SK-N-SH treated with all-trans-retinoic acid at 6 μM for 48 hours (cell line): ENCODE results near the gene RBM38.
A peak's percentile ranks its signal among the peaks of the same experiment; 100 is the strongest.
"Not testable (repeated sequence)": the region's sequence is repeated elsewhere in the genome, so short reads cannot be mapped to it uniquely, and the experiment has no call there.

ENCODE experiments used
- ATAC-seq: fragments of 200-7000 bp; cut with Tn5 transposase; 3 replicates; pipeline ENCODE4 v1.9.1; 2020; ENCODE audit warnings: mild to moderate bottlenecking, moderate library complexity
- ARNTL ChIP-seq: fragments of 450-650 bp; formaldehyde crosslinking; IDR thresholded peaks from 2 replicates; pipeline ENCODE4 v1.5.0; 2020; ENCODE audit warnings: low read depth, mild to moderate bottlenecking, moderate library complexity, borderline replicate concordance
- CSDC2 ChIP-seq: fragments of 250-450 bp; sonication (Bioruptor Pico); IDR thresholded peaks from 2 replicates; pipeline ENCODE4 v1.5.0; 2020; ENCODE audit warnings: mild to moderate bottlenecking, moderate library complexity
- ESRRG ChIP-seq: fragments of 250-450 bp; sonication (Bioruptor Pico); IDR thresholded peaks from 2 replicates; pipeline ENCODE4 v1.6.1; 2021; ENCODE audit warnings: mild to moderate bottlenecking
- GLIS3 ChIP-seq: fragments of 250-450 bp; sonication (Bioruptor Pico); IDR thresholded peaks from 2 replicates; pipeline ENCODE4 v1.5.0; 2020; ENCODE audit warnings: mild to moderate bottlenecking, moderate library complexity
- ISL1 ChIP-seq: fragments of 250-450 bp; sonication (Bioruptor Pico); IDR thresholded peaks from 2 replicates; pipeline ENCODE4 v2.1.2; 2022; ENCODE audit warnings: mild to moderate bottlenecking, moderate library complexity
- PPARA ChIP-seq: fragments of 250-450 bp; sonication (Bioruptor Pico); IDR thresholded peaks from 2 replicates; pipeline ENCODE4 v1.5.0; 2020; ENCODE audit warnings: mild to moderate bottlenecking, borderline replicate concordance
- RARB ChIP-seq: fragments of 250-450 bp; sonication (Bioruptor Pico); IDR thresholded peaks from 2 replicates; pipeline ENCODE4 v1.8.0; 2021; ENCODE audit warnings: mild to moderate bottlenecking, moderate library complexity
- TCF4 ChIP-seq: fragments of 250-450 bp; sonication (Bioruptor Pico); IDR thresholded peaks from 2 replicates; pipeline ENCODE4 v1.8.0; 2021; ENCODE audit warnings: mild to moderate bottlenecking, moderate library complexity, borderline replicate concordance
- TOX ChIP-seq: fragments of 250-450 bp; sonication (Bioruptor Pico); IDR thresholded peaks from 2 replicates; pipeline ENCODE4 v1.8.0; 2021; ENCODE audit warnings: mild to moderate bottlenecking, moderate library complexity, borderline replicate concordance
- ZC3H10 ChIP-seq: fragments of 250-450 bp; sonication (Bioruptor Pico); IDR thresholded peaks from 2 replicates; pipeline ENCODE4 v1.5.1; 2021; ENCODE audit warnings: mild to moderate bottlenecking, moderate library complexity
- ZFP3 ChIP-seq: fragments of 250-450 bp; sonication (Bioruptor Pico); IDR thresholded peaks from 2 replicates; pipeline ENCODE4 v1.5.0; 2020; ENCODE audit warnings: mild to moderate bottlenecking, moderate library complexity
- ZFP30 ChIP-seq: fragments of 450-650 bp; formaldehyde crosslinking; IDR thresholded peaks from 2 replicates; pipeline ENCODE4 v1.5.0; 2022; ENCODE audit warnings: mild to moderate bottlenecking, moderate library complexity
- ZNF565 ChIP-seq: fragments of 450-650 bp; formaldehyde crosslinking; conservative IDR thresholded peaks from 2 replicates; pipeline ENCODE4 v1.5.0; 2020; ENCODE audit warnings: low read depth, mild to moderate bottlenecking, moderate library complexity
- ZNF70 ChIP-seq: fragments of 450-650 bp; formaldehyde crosslinking; IDR thresholded peaks from 2 replicates; pipeline ENCODE4 v1.5.0; 2020; ENCODE audit warnings: mild to moderate bottlenecking, moderate library complexity
- ZNF8 ChIP-seq: fragments of 450-650 bp; formaldehyde crosslinking; IDR thresholded peaks from 2 replicates; pipeline ENCODE4 v1.5.0; 2020; ENCODE audit warnings: mild to moderate bottlenecking, moderate library complexity
- TF ChIP-seq, protein P1 (sequence below): fragments of 250-450 bp; sonication (Bioruptor Pico); IDR thresholded peaks from 2 replicates; pipeline ENCODE4 v1.5.1; 2021; ENCODE audit warnings: mild to moderate bottlenecking, moderate library complexity
- TF ChIP-seq, protein P2 (sequence below): fragments of 250-450 bp; sonication (Bioruptor Pico); IDR thresholded peaks from 2 replicates; pipeline ENCODE4 v1.5.1; 2020; ENCODE audit warnings: low read depth, mild to moderate bottlenecking, moderate library complexity
- TF ChIP-seq, protein P3 (sequence below): fragments of 250-450 bp; sonication (Bioruptor Pico); IDR thresholded peaks from 2 replicates; pipeline ENCODE4 v1.8.0; 2020; ENCODE audit warnings: mild to moderate bottlenecking, moderate library complexity, borderline replicate concordance
- TF ChIP-seq, protein P4 (sequence below): fragments of 250-450 bp; sonication (Bioruptor Pico); IDR thresholded peaks from 2 replicates; pipeline ENCODE4 v1.8.0; 2021; ENCODE audit warnings: low read depth, mild to moderate bottlenecking, moderate library complexity, borderline replicate concordance
- TF ChIP-seq, protein P5 (sequence below): fragments of 250-450 bp; sonication (Bioruptor Pico); IDR thresholded peaks from 2 replicates; pipeline ENCODE4 v1.5.0; 2020; ENCODE audit warnings: mild to moderate bottlenecking, moderate library complexity

The RBM38 gene

DNA sequence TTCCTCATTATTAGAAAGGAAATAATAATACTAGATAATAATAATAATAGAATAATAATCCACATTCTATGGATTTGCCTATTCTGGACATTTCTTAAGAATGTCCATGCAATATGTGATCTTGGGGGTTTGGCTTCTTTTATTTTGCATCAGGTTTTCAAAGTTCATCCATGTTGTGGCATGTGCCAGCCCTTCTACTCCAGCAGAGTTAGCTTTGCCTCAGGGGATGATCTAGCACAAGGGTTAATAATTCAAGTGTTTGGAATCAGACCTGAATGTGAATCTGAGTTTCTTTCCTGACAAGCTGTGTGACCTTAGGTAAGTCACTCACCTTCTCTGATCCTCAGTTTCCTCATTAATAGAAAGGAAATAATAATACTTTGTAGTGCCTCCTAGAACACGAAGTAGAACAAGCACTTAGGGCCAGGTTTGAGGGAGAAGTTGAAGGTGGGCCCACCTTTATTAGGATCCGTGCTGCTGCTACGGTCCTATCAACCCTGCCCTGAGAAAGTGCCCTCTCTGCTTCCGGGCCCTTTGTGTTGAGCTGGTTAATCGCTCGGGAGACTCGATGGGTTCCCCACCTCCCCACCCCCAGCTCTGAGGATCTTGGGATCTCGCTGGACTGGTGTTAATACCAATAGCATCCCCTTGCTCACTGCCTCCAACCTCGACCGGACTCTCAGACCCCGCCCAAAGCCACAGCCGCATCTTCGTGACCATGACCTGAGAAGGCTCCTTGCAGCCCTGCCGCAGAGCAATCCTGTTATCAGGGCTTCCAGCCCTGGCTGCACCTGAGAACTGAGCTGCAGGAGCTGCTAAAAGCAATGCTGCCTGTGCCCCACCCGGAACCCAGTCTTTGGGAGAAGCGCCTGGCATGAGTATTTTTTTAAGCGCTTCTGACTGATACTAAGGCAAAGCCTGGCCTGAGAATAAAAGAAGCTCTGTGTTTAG, 26.9 kb downstream of the RBM38 start (continued):
- TF ChIP-seq ZFP30 (no peak), RARB (CRISPR knock-in tag) (no peak), CSDC2 (no peak)
- TF ChIP-seq, protein P1, sequence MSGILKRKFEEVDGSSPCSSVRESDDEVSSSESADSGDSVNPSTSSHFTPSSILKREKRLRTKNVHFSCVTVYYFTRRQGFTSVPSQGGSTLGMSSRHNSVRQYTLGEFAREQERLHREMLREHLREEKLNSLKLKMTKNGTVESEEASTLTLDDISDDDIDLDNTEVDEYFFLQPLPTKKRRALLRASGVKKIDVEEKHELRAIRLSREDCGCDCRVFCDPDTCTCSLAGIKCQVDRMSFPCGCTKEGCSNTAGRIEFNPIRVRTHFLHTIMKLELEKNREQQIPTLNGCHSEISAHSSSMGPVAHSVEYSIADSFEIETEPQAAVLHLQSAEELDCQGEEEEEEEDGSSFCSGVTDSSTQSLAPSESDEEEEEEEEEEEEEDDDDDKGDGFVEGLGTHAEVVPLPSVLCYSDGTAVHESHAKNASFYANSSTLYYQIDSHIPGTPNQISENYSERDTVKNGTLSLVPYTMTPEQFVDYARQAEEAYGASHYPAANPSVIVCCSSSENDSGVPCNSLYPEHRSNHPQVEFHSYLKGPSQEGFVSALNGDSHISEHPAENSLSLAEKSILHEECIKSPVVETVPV (CRISPR knock-in tag) = no peak
- TF ChIP-seq, all 23 proteins: peak for 0

DNA sequence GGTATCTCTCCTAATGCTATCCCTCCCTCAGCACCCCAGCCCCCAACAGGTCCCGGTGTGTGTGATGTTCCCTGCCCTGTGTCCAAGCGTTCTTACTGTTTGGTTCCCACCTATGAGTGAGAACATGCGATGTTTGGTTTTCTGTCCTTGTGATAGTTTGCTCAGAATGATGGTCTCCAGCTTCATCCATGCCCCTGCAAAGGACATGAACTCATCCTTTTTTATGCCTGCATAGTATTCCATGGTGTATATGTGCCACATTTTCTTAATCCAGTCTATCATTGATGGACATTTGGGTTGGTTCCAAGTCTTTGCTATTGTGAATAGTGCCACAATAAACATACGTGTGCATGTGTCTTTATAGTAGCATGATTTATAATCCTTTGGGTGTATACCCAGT, 28.3 kb downstream of the RBM38 start:
- ATAC-seq = not testable (repeated sequence)

DNA sequence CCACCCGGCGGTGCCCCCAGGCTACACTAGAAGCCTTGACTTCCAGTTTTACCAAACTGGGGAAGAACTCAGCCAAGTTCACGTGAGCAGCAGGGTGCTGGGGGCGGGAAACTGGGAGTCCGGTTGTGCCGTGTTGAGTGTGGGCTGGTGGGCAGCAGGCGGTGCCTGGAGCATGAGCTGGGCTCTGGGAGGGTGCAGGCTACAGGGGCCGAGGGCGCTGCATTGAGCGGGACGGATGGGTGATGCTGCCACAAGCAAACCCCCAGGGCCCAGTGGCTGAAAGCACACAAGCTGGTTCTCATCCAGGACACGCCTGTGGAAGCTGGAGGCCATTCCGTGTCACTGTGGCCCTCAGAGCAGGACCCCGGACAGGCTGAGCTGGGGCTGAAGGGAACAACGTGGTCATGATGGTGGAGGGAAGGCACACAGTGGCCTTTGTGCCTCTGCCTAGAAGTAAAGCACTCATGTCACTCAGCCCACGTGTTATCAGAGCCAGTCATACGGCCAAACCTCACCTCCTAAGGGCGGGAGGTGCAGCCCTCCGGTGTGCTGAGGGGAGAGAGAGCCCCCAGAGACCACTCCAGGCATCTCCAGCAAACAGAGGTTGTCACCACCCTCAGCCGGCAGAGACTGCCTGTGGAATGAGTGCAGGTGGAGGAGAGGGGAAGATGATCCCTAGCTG, 29.5 kb downstream of the RBM38 start:
- ATAC-seq = no peak

DNA sequence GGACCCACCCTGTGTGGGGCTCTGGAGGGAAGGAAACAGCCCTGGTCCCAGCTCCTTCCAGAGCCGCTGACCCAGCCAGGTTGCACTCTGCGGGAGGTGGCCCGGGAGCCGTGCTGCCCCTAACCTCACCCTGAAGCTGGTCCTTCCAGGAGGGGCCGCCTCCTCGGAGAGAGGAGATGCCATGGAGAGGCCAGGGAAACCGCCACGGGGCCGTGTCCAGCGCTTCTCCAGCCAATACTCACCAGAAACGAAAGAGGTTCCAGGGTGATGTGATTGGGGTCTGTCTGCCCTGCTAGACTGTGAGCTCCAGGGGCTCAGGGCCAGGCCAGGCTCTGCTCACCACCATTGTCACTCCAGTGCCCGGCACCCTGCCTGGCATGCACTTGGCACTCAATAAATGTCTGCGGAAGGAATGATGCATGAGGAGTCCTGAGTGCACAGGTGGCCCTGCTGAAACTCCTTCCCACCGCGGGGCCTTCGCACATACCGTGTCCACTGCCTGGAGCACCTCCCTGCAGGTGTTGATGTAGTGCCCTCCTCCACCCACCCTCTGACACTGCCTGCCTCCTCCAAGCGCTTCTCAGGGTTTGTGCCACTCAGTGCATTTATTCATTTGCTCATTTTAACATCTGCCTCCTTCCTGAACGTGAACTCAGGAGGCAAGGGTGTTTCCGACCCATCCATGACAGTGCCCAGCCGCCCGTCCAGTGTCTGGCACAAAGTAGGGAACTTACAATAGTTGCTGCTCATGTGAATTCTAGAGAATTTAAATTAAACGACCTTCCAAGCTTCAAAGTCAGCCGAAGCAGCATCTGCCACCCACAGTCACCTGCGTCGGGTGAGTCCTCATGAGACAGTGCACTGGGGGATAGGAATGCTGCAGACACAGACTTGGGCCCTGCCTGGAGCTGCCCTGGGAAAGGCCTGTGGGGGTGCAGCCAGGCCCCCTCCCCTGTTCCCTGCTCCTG, 30.3 kb downstream of the RBM38 start:
- ATAC-seq = peak; percentile 28; the same call in 2 of the 3 replicates
- TF ChIP-seq, protein P2, sequence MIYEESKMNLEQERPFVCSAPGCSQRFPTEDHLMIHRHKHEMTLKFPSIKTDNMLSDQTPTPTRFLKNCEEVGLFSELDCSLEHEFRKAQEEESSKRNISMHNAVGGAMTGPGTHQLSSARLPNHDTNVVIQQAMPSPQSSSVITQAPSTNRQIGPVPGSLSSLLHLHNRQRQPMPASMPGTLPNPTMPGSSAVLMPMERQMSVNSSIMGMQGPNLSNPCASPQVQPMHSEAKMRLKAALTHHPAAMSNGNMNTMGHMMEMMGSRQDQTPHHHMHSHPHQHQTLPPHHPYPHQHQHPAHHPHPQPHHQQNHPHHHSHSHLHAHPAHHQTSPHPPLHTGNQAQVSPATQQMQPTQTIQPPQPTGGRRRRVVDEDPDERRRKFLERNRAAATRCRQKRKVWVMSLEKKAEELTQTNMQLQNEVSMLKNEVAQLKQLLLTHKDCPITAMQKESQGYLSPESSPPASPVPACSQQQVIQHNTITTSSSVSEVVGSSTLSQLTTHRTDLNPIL (CRISPR knock-in tag) = no peak
- TF ChIP-seq TCF4 (CRISPR knock-in tag) (no peak), ZC3H10 (CRISPR knock-in tag) (no peak), ZFP3 (CRISPR knock-in tag) (no peak), ARNTL (CRISPR knock-in tag) (no peak)
- TF ChIP-seq, protein P3, sequence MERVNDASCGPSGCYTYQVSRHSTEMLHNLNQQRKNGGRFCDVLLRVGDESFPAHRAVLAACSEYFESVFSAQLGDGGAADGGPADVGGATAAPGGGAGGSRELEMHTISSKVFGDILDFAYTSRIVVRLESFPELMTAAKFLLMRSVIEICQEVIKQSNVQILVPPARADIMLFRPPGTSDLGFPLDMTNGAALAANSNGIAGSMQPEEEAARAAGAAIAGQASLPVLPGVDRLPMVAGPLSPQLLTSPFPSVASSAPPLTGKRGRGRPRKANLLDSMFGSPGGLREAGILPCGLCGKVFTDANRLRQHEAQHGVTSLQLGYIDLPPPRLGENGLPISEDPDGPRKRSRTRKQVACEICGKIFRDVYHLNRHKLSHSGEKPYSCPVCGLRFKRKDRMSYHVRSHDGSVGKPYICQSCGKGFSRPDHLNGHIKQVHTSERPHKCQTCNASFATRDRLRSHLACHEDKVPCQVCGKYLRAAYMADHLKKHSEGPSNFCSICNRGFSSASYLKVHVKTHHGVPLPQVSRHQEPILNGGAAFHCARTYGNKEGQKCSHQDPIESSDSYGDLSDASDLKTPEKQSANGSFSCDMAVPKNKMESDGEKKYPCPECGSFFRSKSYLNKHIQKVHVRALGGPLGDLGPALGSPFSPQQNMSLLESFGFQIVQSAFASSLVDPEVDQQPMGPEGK (CRISPR knock-in tag) = no peak
- TF ChIP-seq, protein P4, sequence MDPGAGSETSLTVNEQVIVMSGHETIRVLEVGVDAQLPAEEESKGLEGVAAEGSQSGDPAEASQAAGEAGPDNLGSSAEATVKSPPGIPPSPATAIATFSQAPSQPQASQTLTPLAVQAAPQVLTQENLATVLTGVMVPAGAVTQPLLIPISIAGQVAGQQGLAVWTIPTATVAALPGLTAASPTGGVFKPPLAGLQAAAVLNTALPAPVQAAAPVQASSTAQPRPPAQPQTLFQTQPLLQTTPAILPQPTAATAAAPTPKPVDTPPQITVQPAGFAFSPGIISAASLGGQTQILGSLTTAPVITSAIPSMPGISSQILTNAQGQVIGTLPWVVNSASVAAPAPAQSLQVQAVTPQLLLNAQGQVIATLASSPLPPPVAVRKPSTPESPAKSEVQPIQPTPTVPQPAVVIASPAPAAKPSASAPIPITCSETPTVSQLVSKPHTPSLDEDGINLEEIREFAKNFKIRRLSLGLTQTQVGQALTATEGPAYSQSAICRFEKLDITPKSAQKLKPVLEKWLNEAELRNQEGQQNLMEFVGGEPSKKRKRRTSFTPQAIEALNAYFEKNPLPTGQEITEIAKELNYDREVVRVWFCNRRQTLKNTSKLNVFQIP = no peak

More for the DNA sequence above, 29.5 kb downstream of the RBM38 start:
- TF ChIP-seq ISL1 (CRISPR knock-in tag) = no peak
- no peak for TF ChIP-seq TCF4 (CRISPR knock-in tag)
- TF ChIP-seq ESRRG = no peak

DNA sequence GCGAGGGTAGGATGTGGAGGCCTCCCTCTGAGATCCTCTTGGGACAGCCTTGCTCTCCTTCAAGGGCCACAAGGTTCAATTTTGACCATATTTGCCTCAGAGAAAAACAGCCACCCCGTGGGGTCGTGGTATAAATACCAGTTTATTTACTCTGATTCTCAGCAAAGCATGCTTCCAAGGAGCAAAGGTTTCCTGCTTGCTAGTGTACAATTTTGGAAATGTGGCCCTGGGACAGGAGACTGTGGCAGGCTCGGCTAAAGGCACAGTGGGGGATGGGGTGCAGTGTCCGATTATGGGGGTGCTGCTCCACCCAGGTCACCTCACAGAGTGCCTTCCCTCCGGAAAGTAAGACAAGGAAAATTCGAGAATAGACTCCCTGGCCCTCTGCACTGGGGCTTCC, 31.1 kb downstream of the RBM38 start:
- TF ChIP-seq ZFP3 (CRISPR knock-in tag) = no peak
- no peak for TF ChIP-seq GLIS3 (CRISPR knock-in tag)
- TF ChIP-seq, protein P5, sequence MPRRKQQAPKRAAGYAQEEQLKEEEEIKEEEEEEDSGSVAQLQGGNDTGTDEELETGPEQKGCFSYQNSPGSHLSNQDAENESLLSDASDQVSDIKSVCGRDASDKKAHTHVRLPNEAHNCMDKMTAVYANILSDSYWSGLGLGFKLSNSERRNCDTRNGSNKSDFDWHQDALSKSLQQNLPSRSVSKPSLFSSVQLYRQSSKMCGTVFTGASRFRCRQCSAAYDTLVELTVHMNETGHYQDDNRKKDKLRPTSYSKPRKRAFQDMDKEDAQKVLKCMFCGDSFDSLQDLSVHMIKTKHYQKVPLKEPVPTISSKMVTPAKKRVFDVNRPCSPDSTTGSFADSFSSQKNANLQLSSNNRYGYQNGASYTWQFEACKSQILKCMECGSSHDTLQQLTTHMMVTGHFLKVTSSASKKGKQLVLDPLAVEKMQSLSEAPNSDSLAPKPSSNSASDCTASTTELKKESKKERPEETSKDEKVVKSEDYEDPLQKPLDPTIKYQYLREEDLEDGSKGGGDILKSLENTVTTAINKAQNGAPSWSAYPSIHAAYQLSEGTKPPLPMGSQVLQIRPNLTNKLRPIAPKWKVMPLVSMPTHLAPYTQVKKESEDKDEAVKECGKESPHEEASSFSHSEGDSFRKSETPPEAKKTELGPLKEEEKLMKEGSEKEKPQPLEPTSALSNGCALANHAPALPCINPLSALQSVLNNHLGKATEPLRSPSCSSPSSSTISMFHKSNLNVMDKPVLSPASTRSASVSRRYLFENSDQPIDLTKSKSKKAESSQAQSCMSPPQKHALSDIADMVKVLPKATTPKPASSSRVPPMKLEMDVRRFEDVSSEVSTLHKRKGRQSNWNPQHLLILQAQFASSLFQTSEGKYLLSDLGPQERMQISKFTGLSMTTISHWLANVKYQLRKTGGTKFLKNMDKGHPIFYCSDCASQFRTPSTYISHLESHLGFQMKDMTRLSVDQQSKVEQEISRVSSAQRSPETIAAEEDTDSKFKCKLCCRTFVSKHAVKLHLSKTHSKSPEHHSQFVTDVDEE (CRISPR knock-in tag) = no peak
- no peak for TF ChIP-seq ZNF70 (CRISPR knock-in tag)
- no peak for TF ChIP-seq ZNF565 (CRISPR knock-in tag)
- TF ChIP-seq, protein P2 (CRISPR knock-in tag) = no peak
- TF ChIP-seq ZNF8 (CRISPR knock-in tag) = no peak
- TF ChIP-seq TOX (CRISPR knock-in tag) = no peak
- TF ChIP-seq RARB (CRISPR knock-in tag) = no peak
- no peak for TF ChIP-seq PPARA (CRISPR knock-in tag)
- TF ChIP-seq, all 23 proteins: peak for 0
- ATAC-seq = no peak
